DOHH2 (cell line): ENCODE measurements around the gene DCDC1.
A peak's percentile ranks its signal among the peaks of the same experiment; 100 is the strongest.

Source experiments
- H3F3A ChIP-seq: fragments of 200-600 bp; sonication (generic), shearing (Covaris generic); 2 replicates; pipeline ENCODE4 v1.6.0; 2016; ENCODE audit warnings: antibody characterized with exemption, mild to moderate bottlenecking; ENCODE audit not compliant: control insufficient read depth, insufficient read depth
- H3K27ac ChIP-seq: fragments of 200-600 bp; sonication (generic); 2 replicates; pipeline ENCODE4 v1.5.1; 2014; ENCODE audit warnings: low read depth, mild to moderate bottlenecking, low read length, moderate library complexity
- H3K27me3 ChIP-seq: fragments of 200-600 bp; sonication (generic); 2 replicates; pipeline ENCODE4 v1.6.1; 2014; ENCODE audit warnings: mild to moderate bottlenecking, low read length, mixed read lengths; ENCODE audit not compliant: control insufficient read depth
- H3K36me3 ChIP-seq: fragments of 200-600 bp; sonication (generic); 2 replicates; pipeline ENCODE4 v1.6.1; 2014; ENCODE audit warnings: mild to moderate bottlenecking, low read length, moderate library complexity, mixed read lengths; ENCODE audit not compliant: control insufficient read depth
- H3K4me1 ChIP-seq: fragments of 200-600 bp; sonication (generic); 2 replicates; pipeline ENCODE4 v1.6.1; 2014; ENCODE audit warnings: mild to moderate bottlenecking, low read length, mixed read lengths; ENCODE audit not compliant: control insufficient read depth
- H3K4me2 ChIP-seq: fragments of 200-600 bp; sonication (generic); 2 replicates; pipeline ENCODE4 v1.6.0; 2014; ENCODE audit warnings: mild to moderate bottlenecking, low read length, moderate library complexity
- H3K4me3 ChIP-seq: fragments of 200-600 bp; sonication (generic); 2 replicates; pipeline ENCODE4 v1.5.1; 2014; ENCODE audit warnings: mild to moderate bottlenecking, low read length, mixed read lengths
- H3K79me2 ChIP-seq: fragments of 200-600 bp; sonication (generic); 2 replicates; pipeline ENCODE4 v1.6.1; 2014; ENCODE audit warnings: mild to moderate bottlenecking, low read length, mixed read lengths; ENCODE audit not compliant: control insufficient read depth
- H3K9me2 ChIP-seq: fragments of 200-600 bp; sonication (generic); replicated peaks from 2 replicates; pipeline ENCODE4 v1.6.1; 2014; ENCODE audit warnings: mild to moderate bottlenecking, low read length, mixed read lengths; ENCODE audit not compliant: control insufficient read depth
- H3K9me3 ChIP-seq: fragments of 200-600 bp; sonication (generic); 2 replicates; pipeline ENCODE4 v1.6.1; 2014; ENCODE audit warnings: antibody characterized with exemption, low read length, mixed read lengths; ENCODE audit not compliant: control insufficient read depth, insufficient read depth
- H4K20me1 ChIP-seq: fragments of 200-600 bp; sonication (generic); 2 replicates; pipeline ENCODE4 v1.6.0; 2014; ENCODE audit warnings: low read depth, mild to moderate bottlenecking, antibody characterized with exemption, low read length, moderate library complexity; ENCODE audit not compliant: control insufficient read depth, insufficient read depth
- CTCF ChIP-seq: fragments of 200-600 bp; sonication (generic); IDR thresholded peaks from one replicate; pipeline ENCODE4 v1.5.1; 2014; ENCODE audit warnings: antibody characterized with exemption, mild to moderate bottlenecking, low read depth, low read length; ENCODE audit not compliant: poor library complexity, severe bottlenecking
- EZH2phosphoT487 ChIP-seq: fragments of 200-600 bp; sonication (generic); IDR thresholded peaks from 2 replicates; pipeline ENCODE4 v1.6.1; 2017; ENCODE audit warnings: borderline replicate concordance, mild to moderate bottlenecking, antibody characterized with exemption, low read length, moderate library complexity, mixed read lengths

DCDC1 gene

GRCh38 chr11:30855383-30856006 lies 514.0 kb downstream of the DCDC1 start:
- Histone ChIP-seq H3K36me3 (no peaks in the 10 kb centered on the region), H3K9me3 (no peaks in the 10 kb centered on the region), H3K27ac (no peak overlapping the region), H3K4me2 (no peak overlapping the region), H3K4me3 (no peak overlapping the region), H3F3A (no peaks in the 10 kb centered on the region), H3K9me2 (no peaks in the 10 kb centered on the region), H3K4me1 (no peaks in the 10 kb centered on the region), H3K27me3 (no peaks in the 10 kb centered on the region), H4K20me1 (no peaks in the 10 kb centered on the region), H3K79me2 (no peaks in the 10 kb centered on the region)
- TF ChIP-seq EZH2phosphoT487: no peak
- peak; percentile 31 for TF ChIP-seq CTCF

GRCh38 chr11:30853439-30853838 lies 516.1 kb downstream of the DCDC1 start:
- Histone ChIP-seq H3K27ac (no peak overlapping the region), H3K9me3 (no peaks in the 10 kb centered on the region), H3K9me2 (no peaks in the 10 kb centered on the region), H3F3A (no peaks in the 10 kb centered on the region), H3K36me3 (no peaks in the 10 kb centered on the region), H3K4me1 (no peaks in the 10 kb centered on the region), H4K20me1 (no peaks in the 10 kb centered on the region), H3K4me3 (no peak overlapping the region), H3K79me2 (no peaks in the 10 kb centered on the region), H3K4me2 (no peak overlapping the region), H3K27me3 (no peaks in the 10 kb centered on the region)
- TF ChIP-seq EZH2phosphoT487 (no peak), CTCF (no peak)

GRCh38 chr11:30852645-30853044 lies 516.9 kb downstream of the DCDC1 start:
- Histone ChIP-seq H3K4me1 (no peaks in the 10 kb centered on the region), H3K4me2 (no peak overlapping the region), H3K27me3 (no peaks in the 10 kb centered on the region), H3K27ac (no peak overlapping the region), H3F3A (no peaks in the 10 kb centered on the region), H3K36me3 (no peaks in the 10 kb centered on the region), H3K4me3 (no peak overlapping the region), H3K79me2 (no peaks in the 10 kb centered on the region), H4K20me1 (no peaks in the 10 kb centered on the region), H3K9me2 (no peaks in the 10 kb centered on the region), H3K9me3 (no peaks in the 10 kb centered on the region)
- TF ChIP-seq EZH2phosphoT487 (no peak), CTCF (no peak)

GRCh38 chr11:30852091-30852490 lies 517.4 kb downstream of the DCDC1 start:
- Histone ChIP-seq H3K9me2 (no peaks in the 10 kb centered on the region), H3K9me3 (no peaks in the 10 kb centered on the region)
- TF ChIP-seq EZH2phosphoT487 (no peak), CTCF (no peak)

More at GRCh38 chr11:30852091-30852490, 517.4 kb downstream of the DCDC1 start:
- Histone ChIP-seq H3K4me1 (no peaks in the 10 kb centered on the region), H3K4me3 (no peak overlapping the region), H3F3A (no peaks in the 10 kb centered on the region), H3K36me3 (no peaks in the 10 kb centered on the region), H3K27me3 (no peaks in the 10 kb centered on the region), H3K79me2 (no peaks in the 10 kb centered on the region), H4K20me1 (no peaks in the 10 kb centered on the region), H3K27ac (no peak overlapping the region), H3K4me2 (no peak overlapping the region)
